Liver (tissue), 3 donors: ENCODE results near the gene GPR89B.
"Not testable (repeated sequence)": the region's sequence is repeated elsewhere in the genome, so short reads cannot be mapped to it uniquely, and the experiment has no call there.

ENCODE experiments used
- ATF3 ChIP-seq: IDR thresholded peaks from 2 replicates; pipeline ENCODE4 v1.6.1; 2016; ENCODE audit warnings: antibody characterized with exemption
- CTCF ChIP-seq: fragments of 150-350 bp; IDR thresholded peaks from 2 replicates; pipeline ENCODE4 v1.5.1; 2017; ENCODE audit warnings: improper control_type of control experiment, low read depth, low read length; ENCODE audit not compliant: missing input control
- EGR1 ChIP-seq, 2 donors: IDR thresholded peaks; 2 replicates each; pipeline ENCODE4 v1.6.1; 2016 to 2018; ENCODE audit warnings: antibody characterized with exemption in 2 of 2, low read depth in 2 of 2
- GABPA ChIP-seq, 2 donors: IDR thresholded peaks in 1 of 2; conservative IDR thresholded peaks in 1 of 2; 2 replicates each; pipeline ENCODE4 v1.6.1; 2016; ENCODE audit warnings: antibody characterized with exemption in 2 of 2, mild to moderate bottlenecking in 1 of 2, moderate library complexity in 1 of 2
- HNF4A ChIP-seq, 2 donors: conservative IDR thresholded peaks; 2 replicates each; pipeline ENCODE4 v1.6.1; 2016; ENCODE audit warnings: antibody characterized with exemption in 2 of 2, mild to moderate bottlenecking in 2 of 2
- HNF4G ChIP-seq: IDR thresholded peaks from 2 replicates; pipeline ENCODE4 v1.6.1; 2016; ENCODE audit warnings: antibody characterized with exemption
- JUND ChIP-seq, 2 donors: IDR thresholded peaks; 2 replicates each; pipeline ENCODE4 v1.6.1; 2016; ENCODE audit warnings: antibody characterized with exemption in 2 of 2
- MAX ChIP-seq: IDR thresholded peaks from 2 replicates; pipeline ENCODE4 v1.6.1; 2016; ENCODE audit warnings: antibody characterized with exemption
- RAD21 ChIP-seq, 2 donors: IDR thresholded peaks; 2 replicates each; pipeline ENCODE4 v1.6.1; 2016; ENCODE audit warnings: antibody characterized with exemption in 2 of 2, mild to moderate bottlenecking in 2 of 2
- REST ChIP-seq: IDR thresholded peaks from 2 replicates; pipeline ENCODE4 v1.6.1; 2016; ENCODE audit warnings: antibody characterized with exemption, mild to moderate bottlenecking
- SP1 ChIP-seq: IDR thresholded peaks from 2 replicates; pipeline ENCODE4 v1.6.1; 2018; ENCODE audit warnings: antibody characterized with exemption, mild to moderate bottlenecking
- TAF1 ChIP-seq: conservative IDR thresholded peaks from 2 replicates; pipeline ENCODE4 v1.6.1; 2016; ENCODE audit warnings: antibody characterized with exemption, mild to moderate bottlenecking
- YY1 ChIP-seq: IDR thresholded peaks from 2 replicates; pipeline ENCODE4 v1.6.1; 2016; ENCODE audit warnings: antibody characterized with exemption, mild to moderate bottlenecking
- ZBTB33 ChIP-seq: IDR thresholded peaks from 2 replicates; pipeline ENCODE4 v1.6.1; 2016; ENCODE audit warnings: antibody characterized with exemption
- donor health status: healthy.
- donor health status: healthy.

GRCh38 chr1:147942563-147942962 lies 14.3 kb downstream of the GPR89B start:
- TF ChIP-seq REST; CTCF; RAD21 (IDR thresholded peaks at IDR 0.05); TAF1; YY1; EGR1 (IDR thresholded peaks at IDR 0.05; ENCODE audit: low read depth in 2 of 2); GABPA (IDR thresholded peaks at IDR 0.05 in 1 of 2, conservative IDR thresholded peaks at IDR 0.05 in 1 of 2); HNF4A (conservative IDR thresholded peaks at IDR 0.05); JUND (IDR thresholded peaks at IDR 0.05); MAX; HNF4G; SP1; ZBTB33; ATF3: not testable (repeated sequence)
